Fibroblast of lung (primary cell): ENCODE data around the gene TOX3. TPM values are rescaled to one million over a fixed set of nuclear protein-coding genes. Genes with fewer than 3 reads are reported as not detected.

Experiments used
- DNase-seq, 2 donors: peaks; one replicate each; pipeline versions ENCODE4 v3.0.0 to v3.0.0-alpha.2; 2010; ENCODE audit warnings: low read depth in 2 of 2
- H2AFZ ChIP-seq: 2 replicates; pipeline ENCODE4 v1.5.1; 2012; ENCODE audit warnings: low read length, control low read depth, inconsistent platforms
- H3K27ac ChIP-seq: 2 replicates; pipeline ENCODE4 v1.5.1; 2011; ENCODE audit warnings: low read length, control low read depth; ENCODE audit not compliant: insufficient read depth
- H3K27me3 ChIP-seq: 2 replicates; pipeline ENCODE4 v1.5.1; 2011; ENCODE audit warnings: mild to moderate bottlenecking, low read length; ENCODE audit not compliant: control insufficient read depth, insufficient read depth
- H3K36me3 ChIP-seq: 2 replicates; pipeline ENCODE4 v1.5.1; 2011; ENCODE audit warnings: low read length; ENCODE audit not compliant: control insufficient read depth, insufficient read depth
- H3K4me1 ChIP-seq: 2 replicates; pipeline ENCODE4 v1.5.1; 2011; ENCODE audit warnings: low read length; ENCODE audit not compliant: control insufficient read depth, insufficient read depth; ENCODE audit errors: extremely low read depth
- H3K4me2 ChIP-seq: 2 replicates; pipeline ENCODE4 v1.5.1; 2011; ENCODE audit warnings: low read length, control low read depth; ENCODE audit not compliant: insufficient read depth; ENCODE audit errors: extremely low read depth
- H3K4me3 ChIP-seq, 4 experiments: fragments of 200-600 bp in 1 of 4; sonication (generic) in 1 of 4; replicated peaks in 1 of 4; 2 replicates each; pipeline ENCODE4 v1.5.1; 2011 to 2016; ENCODE audit warnings: low read length in 4 of 4, low read depth in 3 of 4, mild to moderate bottlenecking in 3 of 4, control low read depth in 2 of 4, inconsistent platforms in 1 of 4, mixed read lengths in 1 of 4; ENCODE audit not compliant: insufficient read depth in 1 of 4; ENCODE audit errors: control extremely low read depth in 1 of 4
- H3K79me2 ChIP-seq: 2 replicates; pipeline ENCODE4 v1.5.1; 2012; ENCODE audit warnings: mild to moderate bottlenecking, low read length, inconsistent platforms; ENCODE audit not compliant: control insufficient read depth, insufficient read depth
- H3K9ac ChIP-seq: 2 replicates; pipeline ENCODE4 v1.5.1; 2011; ENCODE audit warnings: mild to moderate bottlenecking, low read length, control low read depth; ENCODE audit not compliant: insufficient read depth
- H3K9me3 ChIP-seq: 2 replicates; pipeline ENCODE4 v1.5.1; 2012; ENCODE audit warnings: low read depth, low read length; ENCODE audit not compliant: control insufficient read depth, insufficient read depth
- H4K20me1 ChIP-seq: 2 replicates; pipeline ENCODE4 v1.5.1; 2011; ENCODE audit warnings: low read length; ENCODE audit not compliant: control insufficient read depth, insufficient read depth; ENCODE audit errors: extremely low read depth
- CTCF ChIP-seq, 2 donors: IDR thresholded peaks in 1 of 2; conservative IDR thresholded peaks in 1 of 2; 1 replicate in 1 of 2; 2 replicates in 1 of 2; pipeline ENCODE4 v1.5.1; 2011 to 2012; ENCODE audit warnings: low read length in 2 of 2, control low read depth in 1 of 2, inconsistent platforms in 1 of 2, low read depth in 1 of 2, mild to moderate bottlenecking in 1 of 2
- EZH2 ChIP-seq: IDR thresholded peaks from 2 replicates; pipeline ENCODE4 v1.5.1; 2012; ENCODE audit warnings: low read length, control low read depth, mild to moderate bottlenecking; ENCODE audit errors: missing control alignments
- polyA plus RNA-seq, 2 donors: library from polyadenylated mRNA; depleted of rRNA in 1 of 2; stranded (reverse) in 1 of 2; unstranded in 1 of 2; fragments of >200 nt; gene quantifications; 2 replicates each; pipeline ENCODE4 v1.2.1, GENCODE V29; 2011 to 2012; ENCODE audit warnings: missing spikeins in 1 of 2
- total RNA-seq: library from RNA; depleted of rRNA; stranded (reverse); fragments of >200 nt; gene quantifications from 2 replicates; pipeline ENCODE4 v1.2.1, GENCODE V29; 2014

The TOX3 gene
- total and polyA plus RNA-seq, 2 donors (not counting 1 experiment from before 2014, with no cell fraction given): not detected

GRCh38 chr16:52501746-52502145, 45.2 kb downstream of the TOX3 start:
- no peaks in the 10 kb centered on the region for H3K79me2 ChIP-seq
- no peaks in the 10 kb centered on the region for H3K9me3 ChIP-seq
- TF ChIP-seq EZH2 (no peak), CTCF (conservative IDR thresholded peaks at IDR 0.05 in 1 of 2, IDR thresholded peaks at IDR 0.05 in 1 of 2; ENCODE audit: low read depth in 1 of 2, low read length in 2 of 2) (no peak)
- no peak overlapping the region for H2AFZ ChIP-seq
- no peaks in the 10 kb centered on the region for H4K20me1 ChIP-seq
- no peak for DNase-seq
- no peak overlapping the region for H3K4me2 ChIP-seq
- H3K27me3 ChIP-seq: no peaks in the 10 kb centered on the region
- H3K36me3 ChIP-seq: no peaks in the 10 kb centered on the region
- no peaks in the 10 kb centered on the region for H3K4me1 ChIP-seq
- H3K4me3 ChIP-seq: no peak overlapping the region
- H3K9ac ChIP-seq: no peak overlapping the region
- no peak overlapping the region for H3K27ac ChIP-seq

- TF ChIP-seq EZH2 (no peak), CTCF (conservative IDR thresholded peaks at IDR 0.05 in 1 of 2, IDR thresholded peaks at IDR 0.05 in 1 of 2; ENCODE audit: low read depth in 1 of 2, low read length in 2 of 2) (no peak)
These were observed 46.0 kb downstream of the TOX3 start for GRCh38 chr16:52500963-52501362.

GRCh38 chr16:52499060-52499440, 47.9 kb downstream of the TOX3 start:
- no peak for DNase-seq
- TF ChIP-seq CTCF (conservative IDR thresholded peaks at IDR 0.05 in 1 of 2, IDR thresholded peaks at IDR 0.05 in 1 of 2; ENCODE audit: low read depth in 1 of 2, low read length in 2 of 2) (no peak), EZH2 (no peak)
- Histone ChIP-seq H3K9ac (no peak overlapping the region), H3K27ac (no peak overlapping the region), H4K20me1 (no peaks in the 10 kb centered on the region), H3K9me3 (no peaks in the 10 kb centered on the region), H3K4me3 (no peak overlapping the region), H3K36me3 (no peaks in the 10 kb centered on the region), H3K4me1 (no peaks in the 10 kb centered on the region), H2AFZ (no peak overlapping the region), H3K79me2 (no peaks in the 10 kb centered on the region), H3K4me2 (no peak overlapping the region), H3K27me3 (no peaks in the 10 kb centered on the region)

More at GRCh38 chr16:52500963-52501362, 46.0 kb downstream of the TOX3 start:
- no peak for DNase-seq
- Histone ChIP-seq H3K79me2 (no peaks in the 10 kb centered on the region), H4K20me1 (no peaks in the 10 kb centered on the region), H3K36me3 (no peaks in the 10 kb centered on the region), H3K27me3 (no peaks in the 10 kb centered on the region), H3K9ac (no peak overlapping the region), H3K27ac (no peak overlapping the region), H2AFZ (no peak overlapping the region), H3K4me1 (no peaks in the 10 kb centered on the region), H3K4me2 (no peak overlapping the region), H3K4me3 (no peak overlapping the region), H3K9me3 (no peaks in the 10 kb centered on the region)
